Stimulated activated CD8-positive, alpha-beta memory T cell treated with anti-CD3 and anti-CD28 coated beads, Interleukin-2, amount 100 ng/mL, for 48 hours (primary cell): ENCODE results near the gene SLC8A1.

Experiments
- DNase-seq, 2 donors: peaks; one replicate each; pipeline ENCODE4 v3.0.0-alpha.2; 2020; ENCODE audit warnings: low read depth in 2 of 2

Gene SLC8A1

DNA sequence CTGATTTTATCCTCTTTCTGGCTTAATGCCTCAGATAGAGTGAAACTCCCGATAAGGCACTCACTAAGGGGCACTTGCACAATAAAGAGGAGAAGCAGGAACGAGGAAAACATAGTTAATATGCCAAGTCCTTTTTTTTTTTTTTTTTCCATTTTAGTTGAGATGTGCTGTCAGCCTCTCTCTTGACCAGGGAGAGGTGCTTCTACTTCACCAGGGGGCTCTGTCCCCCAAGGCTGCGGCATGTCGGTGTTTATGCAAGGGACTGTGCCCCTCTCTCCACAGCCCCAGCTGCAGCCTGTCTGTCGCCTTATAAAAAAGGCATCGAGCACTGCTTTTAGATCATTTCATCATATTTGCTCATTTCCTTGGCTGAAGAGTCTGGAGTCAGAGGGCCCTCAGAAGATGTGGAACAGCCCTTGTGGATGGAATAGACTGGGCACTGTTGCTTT lies 178.1 kb downstream of the SLC8A1 start:
- DNase-seq, result no peak

DNA sequence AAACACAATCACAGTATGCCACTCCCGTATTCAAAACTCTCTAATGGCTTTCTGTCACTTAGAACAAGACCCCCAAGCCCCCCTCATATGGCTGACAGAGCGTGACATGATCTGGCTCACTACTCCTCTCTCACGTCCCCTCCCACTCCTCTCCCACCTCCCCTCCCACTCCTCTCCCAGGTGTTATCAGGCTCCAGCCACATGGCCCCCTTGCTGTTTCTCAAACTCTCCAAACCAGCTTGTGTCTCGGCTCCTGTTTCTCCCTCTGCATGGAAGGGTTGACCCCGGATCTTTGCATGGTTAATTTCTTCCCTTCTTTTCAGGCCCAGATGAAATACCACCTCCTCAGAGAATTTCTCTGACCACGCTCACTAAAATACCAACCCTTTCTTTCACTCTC lies 180.8 kb downstream of the SLC8A1 start:
- no peak for DNase-seq

DNA sequence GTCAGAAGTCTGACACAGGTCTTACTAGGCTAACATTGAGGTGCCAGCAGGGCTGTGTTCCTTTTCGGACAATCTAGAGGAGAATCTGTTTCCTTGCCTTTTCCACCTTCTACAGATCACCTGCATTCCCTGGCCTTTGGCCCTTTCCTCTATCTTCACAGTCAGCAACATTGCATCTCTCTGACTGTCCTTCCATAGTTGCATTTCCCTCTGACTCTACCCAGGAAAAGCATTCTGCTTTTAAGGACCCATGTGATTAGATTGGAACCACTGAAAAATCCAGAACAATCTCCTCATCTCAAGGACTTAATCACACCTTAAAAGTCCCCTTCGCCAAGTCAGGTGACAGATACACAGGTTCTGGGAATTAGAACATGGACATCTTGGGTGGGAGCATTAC lies 181.5 kb downstream of the SLC8A1 start:
- DNase-seq, result no peak

DNA sequence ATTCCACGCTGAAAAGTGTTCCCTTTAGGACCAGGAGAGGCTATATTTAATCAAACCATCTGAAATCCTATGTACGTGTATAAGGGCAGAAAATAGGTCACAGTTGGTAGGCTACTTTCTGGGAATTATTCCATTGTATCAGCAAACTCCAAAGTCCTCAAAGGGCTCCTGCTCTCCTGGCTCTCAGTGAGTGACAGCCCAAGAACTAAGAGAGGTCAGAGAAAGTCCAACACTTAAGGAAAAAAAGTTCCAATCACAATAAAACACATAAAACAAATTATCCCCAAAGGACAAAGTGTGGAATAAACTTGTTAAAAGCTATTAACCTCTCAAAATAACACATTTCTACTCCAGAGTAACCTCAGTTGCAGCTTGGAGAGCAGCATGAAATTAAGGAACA lies 183.3 kb downstream of the SLC8A1 start:
- DNase-seq, result no peak

DNA sequence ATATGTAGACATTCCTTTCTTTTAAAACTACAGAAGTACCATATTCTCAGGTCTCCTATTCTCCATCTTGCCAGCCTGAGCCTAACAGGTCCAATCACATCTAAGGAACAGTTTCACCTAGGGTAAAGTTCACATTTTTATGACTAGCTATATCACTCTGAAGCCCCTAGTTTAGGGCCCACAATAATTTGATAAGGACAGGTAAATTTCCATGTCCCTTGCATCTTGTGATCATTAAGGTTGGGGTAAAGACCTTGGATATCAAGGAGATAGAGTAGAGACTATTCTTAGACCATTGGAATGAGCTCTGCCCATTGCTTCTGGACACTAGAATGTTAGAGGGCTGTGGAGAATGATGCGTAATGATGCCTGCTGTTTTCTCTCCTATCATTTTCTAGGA lies 185.7 kb downstream of the SLC8A1 start:
- DNase-seq, result no peak

DNA sequence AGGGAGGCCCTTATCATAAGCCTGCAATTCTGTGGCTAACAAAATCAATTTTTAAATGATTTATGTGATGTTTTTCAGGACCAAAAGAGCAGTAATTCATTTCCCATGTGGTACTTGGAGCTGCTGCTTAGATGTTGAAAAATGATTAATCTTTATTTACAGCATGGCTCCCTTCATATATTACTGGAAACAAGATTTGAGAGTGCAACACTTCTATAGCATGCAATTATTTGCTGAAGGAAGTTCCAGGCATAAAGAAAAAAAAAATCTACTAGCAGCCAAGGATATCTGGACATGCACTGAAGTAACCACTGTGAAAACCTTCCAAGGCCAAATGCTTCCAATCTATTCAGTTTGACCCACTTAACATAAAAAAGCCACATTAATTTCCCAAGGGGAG lies 186.3 kb downstream of the SLC8A1 start:
- no peak for DNase-seq

DNA sequence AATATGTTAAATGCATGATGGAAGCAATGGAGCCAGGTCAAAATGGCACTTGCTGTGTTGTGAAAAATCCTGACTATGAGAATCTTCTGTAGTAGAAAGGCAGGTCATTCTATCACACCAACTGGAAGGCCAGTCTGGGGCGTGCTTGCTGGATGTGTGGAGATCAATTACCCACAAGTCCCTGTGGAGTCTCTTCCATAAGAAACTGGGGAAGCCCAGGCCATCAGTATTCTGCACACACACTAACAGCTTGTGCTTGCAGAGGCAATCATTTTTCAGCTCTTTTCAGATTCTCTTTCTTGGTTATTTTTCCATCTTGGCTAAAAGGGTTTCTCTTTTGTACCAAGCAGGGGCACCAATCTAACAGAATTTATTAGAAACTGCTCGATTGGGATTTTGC lies 190.8 kb downstream of the SLC8A1 start:
- no peak for DNase-seq

DNA sequence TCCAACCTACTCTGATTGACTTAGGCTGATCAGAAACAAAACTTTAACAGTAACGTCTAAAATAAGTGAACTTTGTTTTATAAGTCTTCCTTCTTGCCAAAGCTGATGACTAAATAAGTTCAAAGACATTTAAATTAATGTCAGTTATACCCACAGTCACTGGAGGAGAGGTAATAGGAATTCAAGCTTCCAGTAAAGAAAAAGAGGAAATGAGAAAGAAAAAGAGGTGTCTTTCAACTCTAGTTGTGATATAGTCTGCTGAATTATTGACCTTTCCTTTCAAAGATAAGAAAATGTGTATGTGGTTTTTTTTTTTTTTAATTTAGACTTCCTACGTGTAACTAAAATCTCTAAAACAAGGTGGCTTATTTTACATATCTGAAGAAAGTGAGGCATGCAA lies 191.5 kb downstream of the SLC8A1 start:
- no peak for DNase-seq

DNA sequence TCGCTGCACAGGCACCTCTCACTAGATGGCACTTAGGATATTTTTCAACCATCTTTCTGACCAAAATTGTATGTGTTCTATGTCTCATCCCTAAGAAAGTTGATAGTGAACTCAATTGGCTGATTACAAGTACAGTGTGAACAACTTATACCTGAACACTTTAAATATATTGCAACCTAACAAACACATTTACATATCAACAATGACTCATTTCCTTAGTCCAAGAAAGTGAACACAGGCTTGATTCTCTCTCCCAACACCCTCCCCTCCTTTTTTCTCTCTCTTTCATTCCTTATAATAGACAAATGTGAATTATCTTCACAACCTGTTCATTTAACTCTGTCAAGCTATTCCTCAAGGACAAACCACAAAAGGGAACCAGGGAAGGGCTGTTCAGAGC lies 192.0 kb downstream of the SLC8A1 start:
- no peak for DNase-seq

DNA sequence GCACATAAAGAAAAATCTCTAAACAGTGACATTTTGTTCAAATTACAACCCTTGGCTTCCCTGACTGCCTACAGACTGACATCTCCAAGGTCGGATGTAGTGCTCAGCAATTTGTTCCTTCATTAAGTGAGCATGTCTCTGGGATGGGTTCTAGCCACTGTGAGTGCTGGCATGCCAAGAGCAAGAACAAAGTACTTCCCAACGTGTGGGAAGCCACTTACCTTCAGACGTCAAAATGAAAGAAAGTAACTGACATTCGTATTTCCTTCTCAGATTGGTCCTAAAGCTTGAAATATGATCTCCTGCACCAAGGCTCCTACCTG lies 193.8 kb downstream of the SLC8A1 start:
- DNase-seq, result no peak

DNA sequence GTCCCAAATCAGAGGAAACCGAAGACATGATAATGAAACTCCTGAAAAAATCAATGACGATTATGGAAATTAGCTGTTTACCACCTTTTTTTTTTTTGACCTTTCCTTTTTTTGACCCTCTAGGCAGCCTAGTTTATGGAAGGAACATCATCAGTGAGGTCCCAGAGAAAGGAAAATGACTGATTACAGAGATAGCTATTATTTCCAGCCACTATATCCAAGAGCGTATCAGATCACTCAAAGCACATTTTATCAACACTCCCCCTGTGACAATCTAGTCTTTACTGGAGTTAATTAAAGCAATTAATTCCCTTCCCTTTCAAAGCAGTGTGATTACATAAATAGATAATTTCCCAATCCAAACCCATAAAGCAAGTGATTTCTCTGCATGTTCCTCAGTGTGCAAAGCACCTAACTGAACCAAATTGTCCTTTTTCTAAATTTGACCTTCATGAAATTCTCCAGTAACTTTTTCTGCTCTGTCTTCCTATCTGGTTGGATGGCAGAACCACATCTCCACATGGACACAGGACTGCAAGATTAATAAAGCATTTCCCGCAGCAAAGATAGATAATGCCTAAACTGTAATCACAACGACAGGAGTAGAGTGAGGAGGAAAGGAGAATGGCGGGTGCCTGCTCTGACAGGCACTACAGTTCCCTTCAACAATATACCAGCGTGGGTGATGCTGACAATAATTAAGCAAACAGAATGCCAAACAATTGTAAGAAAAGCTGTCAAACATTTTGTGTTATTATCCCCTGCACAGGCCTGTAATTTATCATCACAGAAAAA lies 194.4 kb downstream of the SLC8A1 start:
- DNase-seq, result no peak

DNA sequence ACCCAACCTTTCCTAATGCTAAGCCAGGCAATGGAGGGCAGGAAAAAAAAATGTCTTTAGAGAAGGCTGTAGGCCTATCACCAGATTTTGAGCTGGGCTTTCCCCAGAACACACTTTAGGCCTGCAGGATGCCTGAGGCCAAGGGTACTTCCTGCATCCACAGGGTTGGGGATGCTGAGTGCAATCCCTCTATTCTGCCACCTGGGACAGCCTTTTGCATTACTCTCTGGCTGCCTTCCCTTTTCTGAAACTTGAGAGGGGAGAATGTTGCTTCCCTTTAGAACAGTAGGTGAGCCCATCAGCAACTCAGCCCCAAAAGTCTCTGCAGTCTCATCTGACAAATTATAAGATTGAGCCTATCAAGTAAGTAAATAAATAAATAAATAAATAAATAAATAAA lies 195.2 kb downstream of the SLC8A1 start:
- no peak for DNase-seq

DNA sequence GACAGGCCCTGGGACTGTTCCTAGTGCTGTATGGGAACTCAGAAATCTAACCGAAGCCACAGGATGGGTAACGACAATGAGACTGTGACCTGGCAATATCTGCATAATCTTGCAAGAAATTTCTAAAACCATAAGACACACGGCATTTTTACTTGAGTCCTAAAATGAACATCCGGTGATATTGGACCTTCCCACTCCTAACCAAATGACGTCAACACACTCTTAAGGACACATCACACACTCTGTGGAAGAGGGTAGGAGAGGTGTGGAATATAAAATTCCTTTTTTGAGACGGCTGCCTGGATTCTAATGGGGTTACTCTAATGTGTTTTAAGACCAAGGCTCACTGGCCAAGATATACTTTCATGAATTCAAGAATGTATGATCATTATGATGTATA lies 195.9 kb downstream of the SLC8A1 start:
- DNase-seq, result no peak

DNA sequence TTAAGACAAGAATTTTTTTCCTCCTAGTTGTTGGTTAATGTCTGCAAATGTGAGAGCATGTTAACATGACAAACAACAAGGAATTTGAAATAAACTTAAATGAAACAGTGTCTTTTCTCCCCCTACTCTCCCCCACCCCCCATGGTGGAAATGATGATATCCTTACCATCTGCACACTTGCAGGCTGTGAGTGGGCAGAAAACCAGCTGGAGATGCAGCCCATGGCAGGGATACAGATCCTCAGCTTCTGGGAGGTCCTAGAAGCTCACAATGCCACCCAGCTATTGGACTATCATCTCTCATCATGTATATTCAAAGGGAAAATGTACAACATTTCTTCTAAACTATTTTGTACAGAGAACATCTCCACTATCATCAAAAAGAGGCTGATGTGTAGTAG lies 196.8 kb downstream of the SLC8A1 start:
- DNase-seq, result no peak

DNA sequence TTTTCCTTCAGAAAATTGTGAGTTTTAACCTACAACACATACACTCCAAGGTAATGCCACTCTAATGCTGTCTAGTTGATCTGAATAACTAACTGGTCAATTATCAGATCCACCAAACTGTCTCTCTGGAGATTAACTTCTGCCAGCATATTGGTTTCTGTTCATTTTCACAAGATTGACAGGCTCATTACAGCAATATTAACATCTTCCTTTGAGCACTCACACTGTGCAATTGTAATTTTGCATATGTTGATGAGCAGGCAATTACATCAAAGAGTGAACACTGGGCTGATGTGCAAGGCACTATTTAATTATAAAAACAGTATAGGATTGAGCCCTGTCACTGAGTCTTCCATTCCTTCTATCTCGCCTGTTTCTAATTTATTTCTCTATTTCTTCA lies 197.3 kb downstream of the SLC8A1 start:
- DNase-seq, result no peak

DNA sequence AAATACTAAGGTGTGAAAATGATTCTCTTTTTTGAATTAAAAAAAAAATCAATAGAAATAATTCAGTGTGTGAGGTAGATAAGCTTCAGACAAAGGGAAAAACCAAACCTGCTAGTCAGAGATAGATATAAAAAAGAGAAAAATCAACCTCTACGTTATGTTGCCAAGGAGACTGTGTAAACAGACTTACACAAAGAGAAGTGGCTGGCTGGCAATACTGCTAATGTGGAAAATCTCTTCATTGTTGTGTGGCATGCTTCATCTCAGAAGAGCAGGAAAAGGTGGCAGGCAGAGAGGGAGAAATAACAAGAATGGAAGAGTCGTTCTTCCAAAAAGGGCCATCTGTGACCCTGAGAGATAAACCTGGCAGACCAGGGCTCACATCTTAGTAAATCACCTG lies 200.8 kb downstream of the SLC8A1 start:
- no peak for DNase-seq

DNA sequence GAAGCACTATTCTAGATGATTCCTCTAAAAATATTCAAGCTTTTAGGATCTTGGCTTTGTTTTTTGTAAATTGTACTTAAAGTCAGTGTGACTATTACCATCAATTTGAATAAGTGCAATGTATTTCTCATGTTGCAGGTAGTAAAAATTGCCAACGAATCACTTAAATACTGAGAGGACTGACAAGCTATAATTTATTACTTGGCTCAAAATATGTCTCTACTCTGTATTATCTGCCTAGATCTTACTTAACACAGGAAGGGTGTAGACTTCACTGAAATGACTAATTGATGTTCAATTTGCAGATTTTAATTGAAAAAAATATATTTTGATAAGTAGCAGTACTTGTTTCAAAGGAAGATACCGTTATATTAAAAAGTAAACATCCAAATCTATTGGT lies 202.3 kb downstream of the SLC8A1 start:
- DNase-seq, result no peak

DNA sequence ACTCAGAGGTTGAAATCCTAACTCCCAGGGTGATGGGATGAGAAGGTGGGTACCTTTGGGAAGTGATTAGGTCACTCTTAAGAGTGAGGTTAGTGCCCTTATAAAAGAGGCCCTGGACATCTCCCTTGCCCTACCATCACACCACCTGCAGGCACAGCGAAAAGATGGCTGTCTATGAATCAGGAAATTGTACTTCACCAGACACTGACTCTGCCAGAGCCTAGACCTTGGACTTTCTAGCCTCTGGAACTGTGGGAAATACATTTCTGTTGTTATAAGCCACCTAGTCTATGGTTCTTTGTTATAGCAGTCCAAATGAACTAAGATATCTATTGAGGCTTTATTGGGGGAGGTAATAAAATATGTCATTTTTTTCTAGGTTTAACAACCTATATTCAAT lies 203.6 kb downstream of the SLC8A1 start:
- no peak for DNase-seq

DNA sequence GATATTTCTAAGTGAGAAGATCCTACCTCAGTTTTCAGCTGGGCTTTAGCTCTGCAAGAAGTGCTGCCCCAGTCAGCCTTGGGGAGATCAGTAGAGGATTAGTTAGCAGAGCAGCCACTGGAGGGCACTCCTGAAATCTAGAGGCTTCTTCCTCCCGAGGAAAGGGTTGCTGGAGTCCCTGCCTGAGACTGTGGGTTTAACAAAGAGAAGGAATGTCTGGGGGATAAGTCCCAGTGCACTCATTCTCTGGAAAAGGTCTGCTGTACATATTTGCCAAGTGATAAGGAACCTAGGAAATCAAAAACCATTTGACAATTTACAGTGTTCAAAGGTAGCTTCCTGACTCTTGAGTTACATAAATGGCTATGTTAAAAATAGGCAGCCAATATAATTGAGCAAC lies 207.2 kb downstream of the SLC8A1 start:
- no peak for DNase-seq

DNA sequence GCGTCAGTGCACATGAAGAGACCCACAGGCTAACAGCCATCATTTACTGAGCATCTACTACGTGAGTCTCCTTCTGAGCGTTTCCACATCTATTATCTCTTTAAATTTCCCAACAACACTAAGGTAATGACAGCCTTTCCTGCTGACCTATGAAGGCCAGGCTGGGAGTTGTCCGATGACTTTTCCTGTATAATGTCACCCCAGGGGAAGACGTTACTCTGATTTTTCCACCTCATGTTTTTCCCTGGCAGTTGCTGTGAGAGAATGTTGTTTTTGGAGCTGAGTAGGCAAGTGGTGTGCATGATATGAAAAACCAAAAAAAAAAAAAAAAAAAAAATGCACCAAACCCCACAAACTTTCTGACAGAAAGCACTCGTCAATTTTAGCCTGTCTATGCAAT lies 207.6 kb downstream of the SLC8A1 start:
- DNase-seq, result no peak

DNA sequence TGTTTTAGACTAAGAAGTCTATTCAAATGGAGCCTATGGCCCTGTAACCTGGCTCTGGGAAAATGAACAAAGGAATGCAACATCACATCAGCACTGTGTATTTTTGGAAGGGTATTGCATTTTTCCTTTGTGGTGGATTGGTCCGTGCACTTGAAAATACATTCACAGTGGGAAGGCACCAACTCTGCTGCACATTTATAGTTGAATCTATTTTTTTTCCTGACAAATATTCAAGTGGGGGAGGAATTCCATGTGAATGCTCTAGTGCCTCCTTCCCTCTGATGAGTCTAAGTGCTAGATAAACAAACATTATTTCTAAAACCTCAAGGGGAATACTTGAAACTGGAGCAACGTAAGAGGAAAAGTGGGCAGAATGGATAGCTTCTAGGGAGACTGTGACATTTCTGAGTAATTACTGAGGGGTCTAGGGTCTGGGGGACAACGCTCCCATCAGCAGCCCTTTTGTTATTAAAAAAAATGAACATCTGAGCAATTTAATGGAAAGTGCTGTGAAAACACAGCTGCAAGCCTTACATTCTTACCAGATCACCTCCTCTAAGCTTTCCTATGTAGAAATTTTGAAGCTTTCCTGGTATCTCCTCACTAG lies 208.2 kb downstream of the SLC8A1 start:
- DNase-seq, result no peak

DNA sequence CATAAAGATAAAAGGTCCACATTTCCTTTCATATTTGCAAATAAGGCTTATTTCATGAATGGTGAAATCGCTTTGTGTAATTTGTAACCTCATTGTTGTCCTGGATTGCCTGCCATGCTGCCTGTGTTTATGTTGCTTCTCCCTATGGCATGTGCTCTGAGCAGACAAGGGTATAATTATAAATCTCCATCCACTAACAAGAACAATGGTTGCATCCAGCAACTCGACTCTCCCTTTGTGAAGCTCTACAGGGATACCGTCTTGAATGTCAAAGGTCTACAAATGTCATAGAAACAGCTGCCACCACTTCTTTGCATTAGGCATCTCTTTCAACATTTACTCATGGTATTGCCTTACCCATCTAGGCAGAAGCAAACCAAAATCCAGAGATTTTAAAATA lies 209.6 kb downstream of the SLC8A1 start:
- no peak for DNase-seq

DNA sequence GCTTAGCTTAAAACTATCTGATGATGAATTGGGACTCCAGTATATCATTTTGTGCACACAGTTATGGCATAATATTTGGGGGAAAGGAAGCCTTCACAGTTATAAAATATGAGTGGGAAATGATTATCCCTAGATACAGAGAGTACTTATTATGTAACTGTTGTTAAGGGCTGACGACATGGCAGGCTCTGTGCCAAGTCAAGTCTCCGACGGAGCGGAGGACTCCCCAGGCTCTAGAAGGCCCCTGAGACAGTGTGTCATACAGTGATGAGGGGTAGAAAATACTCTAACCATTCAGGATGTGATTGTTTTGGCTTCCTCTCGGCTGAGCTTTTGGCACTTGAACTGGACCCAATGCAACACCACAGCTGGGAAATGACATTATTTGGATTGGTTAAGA lies 211.8 kb downstream of the SLC8A1 start:
- DNase-seq, result no peak
